Measurements from ENCODE around the gene NPAS1. TPM values are rescaled to one million over a fixed set of nuclear protein-coding genes. Genes with fewer than 3 reads are reported as not detected.

Gene NPAS1
- total RNA-seq, 3 donors from 2014 or later (not counting 1 experiment from before 2014, with no cell fraction given): 0.64 to 0.65 TPM; not detected in 1

DNA sequence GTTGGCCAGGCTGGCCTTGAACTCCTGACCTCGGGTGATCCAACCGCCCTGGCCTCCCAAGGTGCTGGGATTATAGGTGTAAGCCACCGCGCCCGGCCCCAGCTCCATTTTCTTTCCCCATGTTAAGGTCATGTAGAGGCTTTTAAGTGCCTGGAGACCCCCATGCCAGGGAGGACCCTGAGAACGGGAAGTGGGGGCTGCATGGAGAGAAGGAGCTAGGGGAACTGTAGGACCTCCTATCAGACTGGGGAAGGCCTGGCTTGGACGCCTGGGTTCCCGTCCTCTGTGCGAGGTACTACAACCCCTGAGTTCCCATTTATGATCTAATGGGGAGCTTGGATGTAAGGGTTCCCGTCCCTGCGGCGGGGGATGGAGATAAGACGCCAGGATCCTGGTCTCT is 714 bp upstream of the NPAS1 start:
- Mint-ChIP-seq H3K4me1 (peaks cover 0 to 9% of the 10 kb centered on the region in 2 donors), H3K27me3 (ENCODE audit: low read depth in 2 of 2) (peaks cover 13 to 35% of the 10 kb centered on the region in 2 donors), H3K9me3 (no peaks in the 10 kb centered on the region), H3K4me3 (no peak overlapping the region), H3K36me3 (no peaks in the 10 kb centered on the region), H3K27ac (no peak overlapping the region)
- Histone ChIP-seq H3K4me1 (ENCODE audit: control insufficient read depth, insufficient read depth, low read length) (peaks cover 24% of the 10 kb centered on the region), H3K9me3 (ENCODE audit: control insufficient read depth, insufficient read depth, low read length) (no peaks in the 10 kb centered on the region), H3K27me3 (ENCODE audit: control insufficient read depth, insufficient read depth, low read length) (peaks cover 41% of the 10 kb centered on the region), H3K4me3 (ENCODE audit: low read length) (no peak overlapping the region), H3K27ac (ENCODE audit: low read length) (no peak overlapping the region), H3K36me3 (ENCODE audit: control insufficient read depth, insufficient read depth, low read length) (no peaks in the 10 kb centered on the region)
- TF ChIP-seq, protein P1, sequence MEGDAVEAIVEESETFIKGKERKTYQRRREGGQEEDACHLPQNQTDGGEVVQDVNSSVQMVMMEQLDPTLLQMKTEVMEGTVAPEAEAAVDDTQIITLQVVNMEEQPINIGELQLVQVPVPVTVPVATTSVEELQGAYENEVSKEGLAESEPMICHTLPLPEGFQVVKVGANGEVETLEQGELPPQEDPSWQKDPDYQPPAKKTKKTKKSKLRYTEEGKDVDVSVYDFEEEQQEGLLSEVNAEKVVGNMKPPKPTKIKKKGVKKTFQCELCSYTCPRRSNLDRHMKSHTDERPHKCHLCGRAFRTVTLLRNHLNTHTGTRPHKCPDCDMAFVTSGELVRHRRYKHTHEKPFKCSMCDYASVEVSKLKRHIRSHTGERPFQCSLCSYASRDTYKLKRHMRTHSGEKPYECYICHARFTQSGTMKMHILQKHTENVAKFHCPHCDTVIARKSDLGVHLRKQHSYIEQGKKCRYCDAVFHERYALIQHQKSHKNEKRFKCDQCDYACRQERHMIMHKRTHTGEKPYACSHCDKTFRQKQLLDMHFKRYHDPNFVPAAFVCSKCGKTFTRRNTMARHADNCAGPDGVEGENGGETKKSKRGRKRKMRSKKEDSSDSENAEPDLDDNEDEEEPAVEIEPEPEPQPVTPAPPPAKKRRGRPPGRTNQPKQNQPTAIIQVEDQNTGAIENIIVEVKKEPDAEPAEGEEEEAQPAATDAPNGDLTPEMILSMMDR (IDR thresholded peaks at IDR 0.05): no peak
- WGBS (ENCODE audit: insufficient coverage): 51% methylated on average over 13 of the region's 13 CpGs
- ATAC-seq: no peak
- no peak for DNase-seq
- intact Hi-C loops (cut with micrococcal nuclease): no loop called here

DNA sequence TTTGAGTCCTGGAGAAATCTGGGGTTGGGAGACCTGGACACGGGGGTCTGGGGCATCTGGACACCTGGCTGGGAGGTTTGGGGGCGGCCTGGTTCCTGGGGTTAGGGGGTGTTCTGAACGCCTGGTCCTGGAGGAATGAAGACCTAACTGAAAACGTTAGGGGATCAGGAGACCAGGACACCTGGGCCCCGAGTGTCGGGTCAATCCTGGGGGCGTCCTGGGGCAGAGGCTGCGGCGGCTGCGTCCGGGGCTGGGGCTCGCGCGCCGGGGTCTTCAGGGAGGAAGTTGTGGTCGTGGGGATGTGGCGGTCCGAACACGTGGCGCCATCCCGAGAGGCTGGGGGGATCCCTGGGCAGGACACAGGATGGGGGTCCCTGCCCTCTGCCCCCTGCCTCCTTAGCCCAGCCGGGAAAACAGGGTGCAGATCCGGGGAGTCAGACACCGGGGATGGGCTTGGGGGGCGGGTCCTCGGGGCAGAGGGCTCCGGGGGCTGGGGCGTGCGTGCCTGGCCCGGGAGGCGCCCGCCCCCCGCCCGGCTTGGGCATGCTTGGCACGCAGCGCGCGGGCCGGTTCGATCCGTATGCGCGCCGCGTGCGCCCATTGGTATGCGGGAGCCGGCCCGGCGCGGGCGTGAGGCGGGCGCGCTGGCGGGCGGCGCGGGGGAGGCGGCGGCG is 632 bp downstream of the NPAS1 start:
- 2% methylated on average over 62 of the region's 62 CpGs for WGBS (ENCODE audit: insufficient coverage)
- Mint-ChIP-seq H3K27ac (no peak overlapping the region), H3K4me1 (peaks cover 0 to 9% of the 10 kb centered on the region in 2 donors), H3K4me3 (no peak overlapping the region), H3K36me3 (no peaks in the 10 kb centered on the region), H3K9me3 (no peaks in the 10 kb centered on the region), H3K27me3 (ENCODE audit: low read depth in 2 of 2) (peaks cover 13 to 39% of the 10 kb centered on the region in 2 donors)
- H3K27me3 ChIP-seq (ENCODE audit: control insufficient read depth, insufficient read depth, low read length): peaks cover 46% of the 10 kb centered on the region
- TF ChIP-seq, protein P1 (IDR thresholded peaks at IDR 0.05): no peak
- no peak overlapping the region for H3K4me3 ChIP-seq (ENCODE audit: low read length)
- H3K4me1 ChIP-seq (ENCODE audit: control insufficient read depth, insufficient read depth, low read length): peaks cover 24% of the 10 kb centered on the region
- no peaks in the 10 kb centered on the region for H3K9me3 ChIP-seq (ENCODE audit: control insufficient read depth, insufficient read depth, low read length)
- intact Hi-C loops (cut with micrococcal nuclease): no loop called here
- H3K27ac ChIP-seq (ENCODE audit: low read length): no peak overlapping the region
- no peaks in the 10 kb centered on the region for H3K36me3 ChIP-seq (ENCODE audit: control insufficient read depth, insufficient read depth, low read length)
- peak in 1 of 3 donors; percentile 31 for ATAC-seq
- no peak for DNase-seq

DNA sequence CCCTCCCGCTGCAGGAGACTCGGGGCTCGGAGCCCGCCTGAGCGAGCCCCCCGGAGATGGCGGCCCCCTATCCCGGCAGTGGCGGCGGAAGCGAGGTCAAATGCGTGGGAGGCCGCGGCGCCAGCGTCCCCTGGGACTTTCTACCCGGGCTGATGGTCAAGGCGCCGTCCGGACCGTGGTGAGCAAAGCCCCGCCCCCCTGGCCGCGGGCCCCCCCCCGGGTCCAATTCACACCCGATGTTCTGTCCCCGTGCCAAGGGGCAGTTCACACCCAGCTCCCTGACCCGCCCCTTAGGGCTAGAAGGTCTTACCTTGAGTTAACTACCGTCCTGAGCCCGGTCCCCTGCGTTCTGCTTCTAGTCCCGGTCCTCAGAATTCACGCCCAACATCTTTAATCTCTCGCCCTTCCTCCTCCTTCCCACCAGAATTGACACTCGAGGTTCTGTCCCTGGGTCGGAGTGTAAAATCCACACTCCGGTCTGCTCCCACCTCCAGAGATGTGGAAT is 1.4 kb downstream of the NPAS1 start:
- no peak for ATAC-seq
- TF ChIP-seq, protein P1 (IDR thresholded peaks at IDR 0.05): no peak
- Mint-ChIP-seq H3K4me1 (peaks cover 0 to 9% of the 10 kb centered on the region in 2 donors), H3K9me3 (no peaks in the 10 kb centered on the region), H3K4me3 (peak overlapping the region; percentile 50), H3K36me3 (no peaks in the 10 kb centered on the region), H3K27me3 (ENCODE audit: low read depth in 2 of 2) (peaks cover 15 to 41% of the 10 kb centered on the region in 2 donors), H3K27ac (no peak overlapping the region)
- Histone ChIP-seq H3K27ac (ENCODE audit: low read length) (no peak overlapping the region), H3K36me3 (ENCODE audit: control insufficient read depth, insufficient read depth, low read length) (no peaks in the 10 kb centered on the region), H3K9me3 (ENCODE audit: control insufficient read depth, insufficient read depth, low read length) (no peaks in the 10 kb centered on the region), H3K4me1 (ENCODE audit: control insufficient read depth, insufficient read depth, low read length) (peaks cover 24% of the 10 kb centered on the region), H3K27me3 (ENCODE audit: control insufficient read depth, insufficient read depth, low read length) (peaks cover 46% of the 10 kb centered on the region), H3K4me3 (ENCODE audit: low read length) (no peak overlapping the region)
- intact Hi-C loops (cut with micrococcal nuclease): no loop called here
- DNase-seq: no peak
- 2% methylated on average over 37 of the region's 37 CpGs for WGBS (ENCODE audit: insufficient coverage)
